Loucy (cell line): ENCODE data around the gene NEUROD2.

Source experiments
- H2AFZ ChIP-seq: fragments of 200-600 bp; sonication (generic); 2 replicates; pipeline ENCODE4 v1.6.0; 2016; ENCODE audit warnings: antibody characterized with exemption, mild to moderate bottlenecking, low read length, moderate library complexity
- H3F3A ChIP-seq: fragments of 200-600 bp; 2 replicates; pipeline ENCODE4 v1.6.0; 2016; ENCODE audit warnings: antibody characterized with exemption, low read depth, mild to moderate bottlenecking
- H3K27me3 ChIP-seq: fragments of 200-600 bp; sonication (generic); 2 replicates; pipeline ENCODE4 v1.6.1; 2014; ENCODE audit warnings: low read length, mild to moderate bottlenecking; ENCODE audit not compliant: insufficient read depth, poor library complexity, severe bottlenecking
- H3K36me3 ChIP-seq: fragments of 200-600 bp; sonication (generic); 2 replicates; pipeline ENCODE4 v1.6.1; 2016; ENCODE audit warnings: low read length; ENCODE audit not compliant: insufficient read depth
- H3K4me1 ChIP-seq: fragments of 200-600 bp; sonication (generic); 2 replicates; pipeline ENCODE4 v1.5.1; 2014; ENCODE audit warnings: low read length, mild to moderate bottlenecking; ENCODE audit not compliant: insufficient read depth, poor library complexity, severe bottlenecking
- H3K4me2 ChIP-seq: fragments of 200-600 bp; sonication (generic); 2 replicates; pipeline ENCODE4 v1.6.0; 2014; ENCODE audit warnings: antibody characterized with exemption, low read length, low read depth, mild to moderate bottlenecking; ENCODE audit not compliant: poor library complexity, severe bottlenecking
- H3K4me3 ChIP-seq: fragments of 200-600 bp; sonication (generic); 2 replicates; pipeline ENCODE4 v1.5.1; 2014; ENCODE audit warnings: low read length, mild to moderate bottlenecking, mixed read lengths; ENCODE audit not compliant: poor library complexity, severe bottlenecking
- H3K79me2 ChIP-seq: fragments of 200-600 bp; sonication (generic); 2 replicates; pipeline ENCODE4 v1.6.1; 2014; ENCODE audit warnings: low read length; ENCODE audit not compliant: insufficient read depth
- H3K9ac ChIP-seq: fragments of 200-600 bp; sonication (generic); 2 replicates; pipeline ENCODE4 v1.6.0; 2014; ENCODE audit warnings: mild to moderate bottlenecking, low read depth, low read length, moderate library complexity; ENCODE audit not compliant: poor library complexity, severe bottlenecking
- H3K9me2 ChIP-seq: fragments of 200-600 bp; sonication (generic); replicated peaks from 2 replicates; pipeline ENCODE4 v1.6.1; 2016; ENCODE audit warnings: low read depth, low read length, mixed read lengths
- H3K9me3 ChIP-seq: fragments of 200-600 bp; sonication (generic); 2 replicates; pipeline ENCODE4 v1.6.1; 2014; ENCODE audit warnings: mild to moderate bottlenecking, antibody characterized with exemption, low read length, low read depth; ENCODE audit not compliant: insufficient read depth
- H4K20me1 ChIP-seq: fragments of 200-600 bp; sonication (generic); 2 replicates; pipeline ENCODE4 v1.6.0; 2014; ENCODE audit warnings: antibody characterized with exemption, low read length, mild to moderate bottlenecking; ENCODE audit not compliant: insufficient read depth, poor library complexity, severe bottlenecking
- CTCF ChIP-seq: fragments of 200-600 bp; sonication (generic); conservative IDR thresholded peaks from 2 replicates; pipeline ENCODE4 v1.5.1; 2014; ENCODE audit warnings: mild to moderate bottlenecking, antibody characterized with exemption, low read length
- EZH2phosphoT487 ChIP-seq: fragments of 200-600 bp; IDR thresholded peaks from 2 replicates; pipeline ENCODE4 v1.6.1; 2018; ENCODE audit warnings: antibody characterized with exemption, mild to moderate bottlenecking, moderate library complexity, borderline replicate concordance

NEUROD2 gene

GRCh38 chr17:39597372-39598046, 10.2 kb downstream of the NEUROD2 start:
- H4K20me1 ChIP-seq, result no peaks in the 10 kb centered on the region
- H3K9me3 ChIP-seq, result no peaks in the 10 kb centered on the region
- no peaks in the 10 kb centered on the region for H3F3A ChIP-seq
- H3K79me2 ChIP-seq, result no peaks in the 10 kb centered on the region
- no peak overlapping the region for H3K4me3 ChIP-seq
- no peak overlapping the region for H3K9ac ChIP-seq
- H3K4me1 ChIP-seq, result no peaks in the 10 kb centered on the region
- no peaks in the 10 kb centered on the region for H3K36me3 ChIP-seq
- H3K4me2 ChIP-seq, result no peak overlapping the region
- peaks cover 30% of the 10 kb centered on the region for H3K27me3 ChIP-seq
- TF ChIP-seq CTCF (no peak), EZH2phosphoT487 (no peak)
- H3K9me2 ChIP-seq, result no peaks in the 10 kb centered on the region
- H2AFZ ChIP-seq, result no peak overlapping the region

- Histone ChIP-seq H3K4me2 (no peak overlapping the region), H3K27me3 (peaks cover 25% of the 10 kb centered on the region), H3F3A (no peaks in the 10 kb centered on the region), H3K79me2 (no peaks in the 10 kb centered on the region), H4K20me1 (no peaks in the 10 kb centered on the region), H3K36me3 (no peaks in the 10 kb centered on the region), H3K9me3 (no peaks in the 10 kb centered on the region), H2AFZ (no peak overlapping the region), H3K4me3 (no peak overlapping the region), H3K9me2 (no peaks in the 10 kb centered on the region), H3K9ac (no peak overlapping the region), H3K4me1 (no peaks in the 10 kb centered on the region)
- TF ChIP-seq EZH2phosphoT487 (no peak), CTCF (no peak)
These were observed 11.0 kb downstream of the NEUROD2 start for GRCh38 chr17:39596543-39597267.

DNA sequence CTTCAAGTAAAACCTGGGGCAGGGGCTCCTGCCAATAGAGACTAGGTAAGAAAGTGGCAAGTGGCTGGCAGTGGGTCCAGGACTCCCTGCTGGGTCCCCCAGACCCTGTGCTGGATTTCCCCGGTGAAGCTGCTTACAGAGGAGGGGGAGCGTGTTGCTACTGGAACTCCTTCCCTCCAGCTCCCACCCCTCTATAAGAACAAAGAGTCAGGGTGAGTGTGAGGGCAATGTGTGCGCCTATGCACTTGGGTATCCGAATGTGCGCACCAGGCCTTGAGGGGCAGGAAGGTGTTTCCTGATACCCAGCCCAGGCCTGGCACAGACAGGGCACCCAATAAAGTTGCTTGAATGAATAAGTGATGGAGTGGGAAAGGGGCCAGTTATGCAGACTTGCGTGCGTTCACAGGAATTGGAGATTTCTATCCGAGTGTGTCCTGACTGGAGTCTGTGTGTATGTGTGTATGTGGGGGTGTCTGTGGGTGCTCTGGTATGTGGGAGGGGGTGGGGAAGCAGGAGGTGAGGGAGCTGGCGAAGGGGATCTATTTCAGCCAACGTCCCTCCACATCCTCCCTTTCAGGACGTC, 11.7 kb downstream of the NEUROD2 start:
- H3K9me3 ChIP-seq, result no peaks in the 10 kb centered on the region
- no peak overlapping the region for H3K4me2 ChIP-seq
- no peaks in the 10 kb centered on the region for H3K9me2 ChIP-seq
- no peaks in the 10 kb centered on the region for H3K36me3 ChIP-seq
- H4K20me1 ChIP-seq, result no peaks in the 10 kb centered on the region
- H3K27me3 ChIP-seq, result peaks cover 19% of the 10 kb centered on the region
- H3K79me2 ChIP-seq, result no peaks in the 10 kb centered on the region
- H3F3A ChIP-seq, result no peaks in the 10 kb centered on the region
- no peak overlapping the region for H2AFZ ChIP-seq
- no peaks in the 10 kb centered on the region for H3K4me1 ChIP-seq
- TF ChIP-seq CTCF, result no peak
- no peak for TF ChIP-seq EZH2phosphoT487
- H3K4me3 ChIP-seq, result no peak overlapping the region
- no peak overlapping the region for H3K9ac ChIP-seq
